Ectodermal cell (in vitro differentiated cells): Measurements from ENCODE around the gene ATL1.

ENCODE experiments used
- H3K27ac ChIP-seq: 2 replicates; pipeline ENCODE4 v1.7.0; 2013; ENCODE audit warnings: mild to moderate bottlenecking, low read depth, low read length; ENCODE audit not compliant: insufficient read depth, poor library complexity, severe bottlenecking
- H3K27me3 ChIP-seq: 2 replicates; pipeline ENCODE4 v1.7.0; 2013; ENCODE audit warnings: mild to moderate bottlenecking, low read length; ENCODE audit not compliant: insufficient read depth, control insufficient read depth, poor library complexity, severe bottlenecking
- H3K36me3 ChIP-seq: one replicate; pipeline ENCODE4 v1.7.0; 2013; ENCODE audit warnings: low read length; ENCODE audit not compliant: control insufficient read depth, insufficient read depth
- H3K4me1 ChIP-seq: one replicate; pipeline ENCODE4 v1.7.0; 2013; ENCODE audit warnings: low read length; ENCODE audit not compliant: control insufficient read depth, insufficient read depth
- H3K4me3 ChIP-seq: 2 replicates; pipeline ENCODE4 v1.7.0; 2013; ENCODE audit warnings: low read depth, low read length, control low read depth; ENCODE audit not compliant: insufficient read depth
- H3K9me3 ChIP-seq: 2 replicates; pipeline ENCODE4 v1.7.0; 2013; ENCODE audit warnings: mild to moderate bottlenecking, low read length, moderate library complexity; ENCODE audit not compliant: control insufficient read depth
- WGBS, 2 experiments: methylation state at CpG; one replicate each; pipeline ENCODE4 v1.1.7; 2013; ENCODE audit warnings: missing lambda C conversion rate in 2 of 2; 5-methylcytosine and 5-hydroxymethylcytosine counted together

The ATL1 gene

GRCh38 chr14:50600849-50601248, 40.9 kb downstream of the ATL1 start:
- WGBS, 2 experiments, result 43 to 44% methylated on average over 3 to 4 of the region's 5 CpGs
- H3K4me1 ChIP-seq, result no peaks in the 10 kb centered on the region
- H3K9me3 ChIP-seq, result no peaks in the 10 kb centered on the region
- H3K27ac ChIP-seq, result no peak overlapping the region
- no peaks in the 10 kb centered on the region for H3K36me3 ChIP-seq
- H3K4me3 ChIP-seq, result no peak overlapping the region
- no peaks in the 10 kb centered on the region for H3K27me3 ChIP-seq

DNA sequence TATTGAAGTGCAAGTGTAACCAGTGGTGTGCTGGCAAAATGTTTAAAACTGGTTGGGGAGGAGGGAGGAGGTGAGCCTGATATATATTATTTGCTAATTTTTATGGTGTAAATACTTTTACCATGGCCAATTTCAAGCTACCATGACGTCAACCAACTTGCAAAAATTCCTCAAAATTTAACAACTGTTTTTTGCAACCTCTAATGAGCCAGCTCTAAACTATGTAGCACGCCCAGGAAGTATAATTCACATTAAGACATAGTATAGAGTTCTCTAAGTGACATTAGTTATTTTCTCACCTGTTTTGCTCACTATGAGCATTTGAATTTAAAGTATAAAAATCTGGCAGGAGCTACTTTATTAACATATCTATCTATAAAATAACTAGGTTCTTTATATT, 41.4 kb downstream of the ATL1 start:
- WGBS, 2 experiments, result 94 to 100% methylated on average over 1 to 2 of the region's 2 CpGs
- Histone ChIP-seq H3K9me3 (no peaks in the 10 kb centered on the region), H3K4me3 (no peak overlapping the region), H3K36me3 (no peaks in the 10 kb centered on the region), H3K27ac (no peak overlapping the region), H3K27me3 (no peaks in the 10 kb centered on the region), H3K4me1 (no peaks in the 10 kb centered on the region)

DNA sequence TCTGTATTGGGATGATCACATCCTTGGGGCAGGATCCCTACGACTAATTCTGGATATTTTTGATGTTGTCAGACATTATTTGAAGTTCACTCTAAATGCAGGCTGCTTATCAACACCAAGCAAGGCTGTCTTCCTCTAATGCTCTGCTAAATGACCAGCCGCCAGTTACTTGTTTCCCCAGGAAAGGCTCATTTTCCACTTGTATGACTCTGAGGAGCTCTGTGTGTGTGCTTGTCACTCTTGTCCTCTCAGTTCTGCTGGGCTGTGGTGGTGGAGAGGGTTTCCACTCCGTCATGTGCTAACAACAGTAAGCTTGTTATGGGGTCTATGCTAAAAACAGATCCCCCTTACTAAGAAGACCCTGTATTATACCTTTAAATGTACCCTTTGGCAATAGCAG, 42.1 kb downstream of the ATL1 start:
- no peaks in the 10 kb centered on the region for H3K27me3 ChIP-seq
- H3K4me1 ChIP-seq, result no peaks in the 10 kb centered on the region
- H3K36me3 ChIP-seq, result no peaks in the 10 kb centered on the region
- no peaks in the 10 kb centered on the region for H3K9me3 ChIP-seq
- H3K27ac ChIP-seq, result no peak overlapping the region
- H3K4me3 ChIP-seq, result no peak overlapping the region
- 87 to 91% methylated on average over 2 to 3 of the region's 3 CpGs for WGBS, 2 experiments

DNA sequence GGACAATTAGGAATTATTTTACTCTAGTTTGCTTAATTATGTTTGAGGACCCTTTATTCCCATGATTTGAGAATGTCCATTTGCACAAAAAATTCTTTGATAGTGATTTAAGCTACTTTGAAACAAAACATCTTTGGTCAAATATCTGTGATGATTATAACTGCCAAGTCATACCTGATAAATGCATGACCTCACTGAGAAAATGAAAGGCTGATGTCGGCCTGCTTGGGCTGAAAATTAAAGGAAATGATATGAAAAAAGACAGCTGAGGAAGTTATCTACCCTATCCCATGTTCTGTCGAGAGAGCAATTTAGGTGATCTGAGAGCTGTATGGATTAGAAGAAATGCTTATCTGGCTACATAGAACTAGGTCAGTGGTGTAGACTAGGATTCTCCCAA, 43.6 kb downstream of the ATL1 start:
- Histone ChIP-seq H3K9me3 (no peaks in the 10 kb centered on the region), H3K4me1 (no peaks in the 10 kb centered on the region), H3K36me3 (no peaks in the 10 kb centered on the region), H3K27me3 (no peaks in the 10 kb centered on the region), H3K27ac (no peak overlapping the region), H3K4me3 (no peak overlapping the region)
- WGBS, 2 experiments, result 93 to 97% methylated on average over 2 of the region's 2 CpGs

DNA sequence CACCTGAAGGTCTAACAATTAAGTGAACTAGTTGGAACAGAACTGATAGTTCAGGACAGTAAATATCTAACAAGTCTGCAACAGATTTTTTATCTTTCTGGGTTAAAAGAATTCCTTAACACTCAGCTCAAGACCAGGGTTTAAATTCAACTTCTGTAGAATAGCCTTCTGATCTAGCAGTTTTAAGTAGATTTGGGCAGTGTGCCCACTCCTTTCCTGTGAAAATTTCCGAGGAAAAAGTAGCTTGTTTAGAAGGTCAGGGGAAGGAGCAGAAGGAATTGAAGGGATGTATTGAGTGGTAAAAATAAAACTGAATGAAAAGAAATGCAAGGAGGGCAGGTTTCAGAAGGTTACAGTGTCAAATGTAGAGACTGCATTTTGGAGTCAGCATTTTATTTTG, 45.8 kb downstream of the ATL1 start:
- H3K4me3 ChIP-seq, result no peak overlapping the region
- no peaks in the 10 kb centered on the region for H3K4me1 ChIP-seq
- H3K36me3 ChIP-seq, result no peaks in the 10 kb centered on the region
- 0% methylated on average over 1 of the region's 1 CpG for WGBS, 2 experiments
- H3K9me3 ChIP-seq, result no peaks in the 10 kb centered on the region
- no peak overlapping the region for H3K27ac ChIP-seq
- H3K27me3 ChIP-seq, result no peaks in the 10 kb centered on the region

GRCh38 chr14:50606468-50606867, 46.5 kb downstream of the ATL1 start:
- Histone ChIP-seq H3K9me3 (no peaks in the 10 kb centered on the region), H3K27me3 (no peaks in the 10 kb centered on the region), H3K27ac (no peak overlapping the region), H3K4me1 (no peaks in the 10 kb centered on the region), H3K36me3 (no peaks in the 10 kb centered on the region), H3K4me3 (no peak overlapping the region)
- WGBS, 2 experiments, result 90 to 94% methylated on average over 1 to 2 of the region's 2 CpGs

GRCh38 chr14:50607181-50607580, 47.2 kb downstream of the ATL1 start:
- Histone ChIP-seq H3K4me1 (no peaks in the 10 kb centered on the region), H3K27ac (no peak overlapping the region), H3K36me3 (no peaks in the 10 kb centered on the region), H3K27me3 (no peaks in the 10 kb centered on the region), H3K9me3 (no peaks in the 10 kb centered on the region), H3K4me3 (no peak overlapping the region)
- 91% methylated on average over 3 of the region's 3 CpGs for WGBS, 2 experiments

- 88 to 100% methylated on average over 1 of the region's 1 CpG for WGBS, 2 experiments
These were observed 47.8 kb downstream of the ATL1 start for GRCh38 chr14:50607761-50608160.

DNA sequence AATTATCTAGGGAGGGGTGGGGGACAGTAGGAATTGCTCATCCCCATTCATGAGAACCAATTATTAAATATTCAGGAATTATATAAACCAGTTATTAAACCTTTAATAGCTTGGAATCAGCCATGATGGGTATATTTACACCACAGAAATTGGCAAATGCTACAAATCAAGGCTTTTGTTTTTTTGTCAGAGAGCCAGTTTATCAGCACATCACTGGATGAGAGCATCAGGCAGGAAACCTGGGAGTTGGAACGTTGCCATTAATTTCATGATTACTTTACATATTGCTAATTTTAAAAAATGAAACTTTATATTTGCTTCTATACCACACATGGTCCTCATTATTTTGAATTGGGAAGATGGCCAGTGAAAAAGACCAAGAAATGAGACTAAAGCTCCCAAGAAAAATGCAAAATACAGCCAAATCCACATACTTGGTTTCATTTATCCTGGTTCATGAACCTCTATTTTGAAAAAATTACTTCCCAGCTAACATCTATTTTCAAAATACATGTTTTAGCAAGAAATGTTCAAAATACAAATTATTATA, 48.4 kb downstream of the ATL1 start:
- H3K4me1 ChIP-seq, result no peaks in the 10 kb centered on the region

More at GRCh38 chr14:50607761-50608160, 47.8 kb downstream of the ATL1 start:
- H3K4me1 ChIP-seq, result no peaks in the 10 kb centered on the region
- H3K27me3 ChIP-seq, result no peaks in the 10 kb centered on the region
- no peak overlapping the region for H3K4me3 ChIP-seq
- H3K27ac ChIP-seq, result no peak overlapping the region
- no peaks in the 10 kb centered on the region for H3K9me3 ChIP-seq
- no peaks in the 10 kb centered on the region for H3K36me3 ChIP-seq

DNA sequence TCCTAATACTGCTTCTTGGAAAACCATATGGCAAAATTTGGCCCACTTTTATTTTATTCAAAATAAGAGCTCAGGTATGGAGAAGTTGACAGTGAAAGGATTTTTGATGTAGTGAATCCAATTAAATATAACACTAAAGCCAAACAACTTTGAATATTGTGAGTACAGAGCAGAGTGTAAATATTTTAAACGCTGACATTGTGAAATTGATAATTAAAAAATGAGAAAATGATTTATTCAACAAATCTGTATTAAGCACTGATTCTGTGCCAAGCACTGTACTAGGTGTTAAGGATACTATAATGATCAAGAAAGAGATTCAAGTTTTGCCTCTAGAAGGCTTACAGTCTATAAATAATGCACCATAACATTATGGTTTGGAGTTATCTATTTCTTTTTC, 50.5 kb downstream of the ATL1 start:
- 100% methylated on average over 1 of the region's 1 CpG; no CpG with 5 or more reads in 1 of the 2 experiments for WGBS, 2 experiments
- H3K9me3 ChIP-seq, result no peaks in the 10 kb centered on the region
- no peaks in the 10 kb centered on the region for H3K36me3 ChIP-seq
- no peaks in the 10 kb centered on the region for H3K4me1 ChIP-seq
- H3K4me3 ChIP-seq, result no peak overlapping the region
- no peaks in the 10 kb centered on the region for H3K27me3 ChIP-seq
- no peak overlapping the region for H3K27ac ChIP-seq

More for the DNA sequence above, 48.4 kb downstream of the ATL1 start:
- Histone ChIP-seq H3K36me3 (no peaks in the 10 kb centered on the region), H3K27ac (no peak overlapping the region), H3K27me3 (no peaks in the 10 kb centered on the region), H3K4me3 (no peak overlapping the region), H3K9me3 (no peaks in the 10 kb centered on the region)
- WGBS, 2 experiments, result 100% methylated on average over 1 of the region's 1 CpG; no CpG with 5 or more reads in 1 of the 2 experiments

DNA sequence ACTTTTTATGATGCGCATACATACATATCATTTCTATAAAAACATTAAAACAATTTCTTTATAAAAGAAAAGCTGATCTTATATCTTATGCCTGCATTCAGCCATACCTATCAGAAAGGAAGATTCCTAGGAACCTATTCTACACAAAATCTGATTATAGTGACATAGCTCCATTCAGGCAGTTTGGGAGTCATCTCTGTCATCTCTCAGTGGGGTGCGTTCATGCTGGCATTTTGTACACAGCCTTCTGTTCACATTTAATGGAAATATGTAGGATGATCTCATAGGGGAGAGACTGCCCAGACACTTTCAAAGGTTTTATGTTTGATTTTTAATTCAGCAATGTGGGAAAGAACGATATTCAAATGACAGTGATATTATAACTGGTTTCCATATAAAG, 52.9 kb downstream of the ATL1 start:
- Histone ChIP-seq H3K9me3 (no peaks in the 10 kb centered on the region), H3K27ac (no peak overlapping the region), H3K4me3 (no peak overlapping the region), H3K27me3 (no peaks in the 10 kb centered on the region), H3K4me1 (no peaks in the 10 kb centered on the region), H3K36me3 (no peaks in the 10 kb centered on the region)
- WGBS, 2 experiments, result 80 to 96% methylated on average over 1 to 3 of the region's 3 CpGs
